ENCODE measurements around the gene AIPL1. TPM values are rescaled to one million over a fixed set of nuclear protein-coding genes. Genes with fewer than 3 reads are reported as not detected.

AIPL1 gene
- total RNA-seq, 1 experiment from 2014 or later = not detected

DNA sequence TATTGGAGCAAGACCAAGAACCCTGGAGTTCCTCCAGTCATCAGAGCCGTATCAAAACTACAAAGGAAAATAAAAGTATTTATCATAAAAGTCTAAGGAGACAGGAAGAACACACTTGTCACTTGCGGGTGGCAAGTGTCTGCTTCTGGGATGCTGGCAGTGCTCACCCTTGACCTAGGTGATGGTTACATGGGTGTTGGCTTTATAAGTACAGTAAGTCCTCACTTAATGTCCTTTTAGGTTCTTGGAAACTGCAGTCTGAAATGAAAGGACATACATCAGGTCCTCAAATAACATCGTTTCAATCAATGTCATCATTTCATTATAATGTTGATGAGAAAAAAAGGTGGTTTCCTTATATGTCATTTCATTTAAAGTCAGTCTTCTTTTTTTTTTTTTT lies 3.0 kb upstream of the AIPL1 start:
- in situ Hi-C loops (cut with HindIII; ENCODE audit: low pct_unique_long_range_greater_than_20kb, low sequenced_read_pairs) = no loop called here
- no peaks in the 10 kb centered on the region for H3K9me3 ChIP-seq (ENCODE audit: control insufficient read depth, insufficient read depth, low read depth, low read length)

DNA sequence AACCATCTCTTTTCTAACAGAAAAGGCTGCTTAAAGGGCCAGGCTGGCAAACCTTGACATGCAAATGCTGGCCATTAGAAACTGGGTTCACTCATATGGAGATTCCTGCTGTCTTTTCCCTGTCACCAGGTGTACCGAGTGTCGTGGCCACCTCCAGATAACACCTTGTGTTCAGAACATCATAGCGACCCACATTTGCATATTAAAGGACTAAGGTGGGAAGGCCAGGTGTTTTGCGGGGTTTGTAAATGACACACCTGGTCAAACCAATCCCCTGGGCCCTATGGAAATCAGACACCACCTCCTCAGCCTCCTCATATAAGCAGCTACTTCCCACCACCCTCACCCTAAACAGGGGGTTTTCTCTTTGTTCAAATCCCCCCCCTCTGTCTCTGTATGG lies 2.5 kb upstream of the AIPL1 start:
- no TSS peak for BruUV-seq (replicated peaks)
- in situ Hi-C loops (cut with HindIII; ENCODE audit: low pct_unique_long_range_greater_than_20kb, low sequenced_read_pairs) = no loop called here
- CTCF ChIA-PET = no interaction called here
- no peaks in the 10 kb centered on the region for H3K36me3 ChIP-seq (ENCODE audit: control insufficient read depth, insufficient read depth, low read length)
- TF ChIP-seq POLR2AphosphoS5 (IDR thresholded peaks at IDR 0.05; ENCODE audit: low read depth, low read length) = no peak
- H3K27ac ChIP-seq (ENCODE audit: low read length) = no peak overlapping the region
- no peaks in the 10 kb centered on the region for H3K27me3 ChIP-seq (ENCODE audit: control insufficient read depth, insufficient read depth, low read length)
- intact Hi-C loops (cut with micrococcal nuclease; ENCODE audit: unreplicated experiment) = no loop called here
- no peak overlapping the region for H3K4me3 ChIP-seq (ENCODE audit: low read depth in 2 of 2, low read length in 2 of 2)
- POLR2A ChIA-PET = no interaction called here
- H3K9me3 ChIP-seq (ENCODE audit: control insufficient read depth, insufficient read depth, low read depth, low read length) = no peaks in the 10 kb centered on the region
- ATAC-seq = no peak
- H3K4me1 ChIP-seq (ENCODE audit: control insufficient read depth, insufficient read depth, low read length) = no peaks in the 10 kb centered on the region
- DNase-seq (ENCODE audit: low read depth, low spot score) = no peak

More for the DNA sequence above, 3.0 kb upstream of the AIPL1 start:
- no peaks in the 10 kb centered on the region for H3K4me1 ChIP-seq (ENCODE audit: control insufficient read depth, insufficient read depth, low read length)
- no TSS peak for BruUV-seq (replicated peaks)
- no peaks in the 10 kb centered on the region for H3K27me3 ChIP-seq (ENCODE audit: control insufficient read depth, insufficient read depth, low read length)
- H3K4me3 ChIP-seq (ENCODE audit: low read depth in 2 of 2, low read length in 2 of 2) = no peak overlapping the region
- DNase-seq (ENCODE audit: low read depth, low spot score) (no peak), ATAC-seq (no peak)
- intact Hi-C loops (cut with micrococcal nuclease; ENCODE audit: unreplicated experiment) = no loop called here
- ChIA-PET CTCF (interaction anchor here (0.6 kb wide), 3 partner anchors 30 to 815 kb away, joined by 4 to 8 read pairs (median 5); no protein-coding TSS in a partner anchor), POLR2A (interaction anchor here (0.6 kb wide), 2 partner anchors 401 to 1460 kb away, joined by 3 to 6 read pairs; no protein-coding TSS in a partner anchor)
- no peak overlapping the region for H3K27ac ChIP-seq (ENCODE audit: low read length)
- no peaks in the 10 kb centered on the region for H3K36me3 ChIP-seq (ENCODE audit: control insufficient read depth, insufficient read depth, low read length)
- no peak for TF ChIP-seq TCF7L2 (IDR thresholded peaks at IDR 0.05; ENCODE audit: low read depth, low read length)
- TF ChIP-seq, protein P1, sequence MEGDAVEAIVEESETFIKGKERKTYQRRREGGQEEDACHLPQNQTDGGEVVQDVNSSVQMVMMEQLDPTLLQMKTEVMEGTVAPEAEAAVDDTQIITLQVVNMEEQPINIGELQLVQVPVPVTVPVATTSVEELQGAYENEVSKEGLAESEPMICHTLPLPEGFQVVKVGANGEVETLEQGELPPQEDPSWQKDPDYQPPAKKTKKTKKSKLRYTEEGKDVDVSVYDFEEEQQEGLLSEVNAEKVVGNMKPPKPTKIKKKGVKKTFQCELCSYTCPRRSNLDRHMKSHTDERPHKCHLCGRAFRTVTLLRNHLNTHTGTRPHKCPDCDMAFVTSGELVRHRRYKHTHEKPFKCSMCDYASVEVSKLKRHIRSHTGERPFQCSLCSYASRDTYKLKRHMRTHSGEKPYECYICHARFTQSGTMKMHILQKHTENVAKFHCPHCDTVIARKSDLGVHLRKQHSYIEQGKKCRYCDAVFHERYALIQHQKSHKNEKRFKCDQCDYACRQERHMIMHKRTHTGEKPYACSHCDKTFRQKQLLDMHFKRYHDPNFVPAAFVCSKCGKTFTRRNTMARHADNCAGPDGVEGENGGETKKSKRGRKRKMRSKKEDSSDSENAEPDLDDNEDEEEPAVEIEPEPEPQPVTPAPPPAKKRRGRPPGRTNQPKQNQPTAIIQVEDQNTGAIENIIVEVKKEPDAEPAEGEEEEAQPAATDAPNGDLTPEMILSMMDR (IDR thresholded peaks at IDR 0.05) = no peak
- TF ChIP-seq SIN3A (IDR thresholded peaks at IDR 0.05; ENCODE audit: borderline replicate concordance, insufficient read depth, low read depth, low read length) = no peak
- TF ChIP-seq POLR2AphosphoS5 (IDR thresholded peaks at IDR 0.05; ENCODE audit: low read depth, low read length) = no peak
- TF ChIP-seq, protein P2, sequence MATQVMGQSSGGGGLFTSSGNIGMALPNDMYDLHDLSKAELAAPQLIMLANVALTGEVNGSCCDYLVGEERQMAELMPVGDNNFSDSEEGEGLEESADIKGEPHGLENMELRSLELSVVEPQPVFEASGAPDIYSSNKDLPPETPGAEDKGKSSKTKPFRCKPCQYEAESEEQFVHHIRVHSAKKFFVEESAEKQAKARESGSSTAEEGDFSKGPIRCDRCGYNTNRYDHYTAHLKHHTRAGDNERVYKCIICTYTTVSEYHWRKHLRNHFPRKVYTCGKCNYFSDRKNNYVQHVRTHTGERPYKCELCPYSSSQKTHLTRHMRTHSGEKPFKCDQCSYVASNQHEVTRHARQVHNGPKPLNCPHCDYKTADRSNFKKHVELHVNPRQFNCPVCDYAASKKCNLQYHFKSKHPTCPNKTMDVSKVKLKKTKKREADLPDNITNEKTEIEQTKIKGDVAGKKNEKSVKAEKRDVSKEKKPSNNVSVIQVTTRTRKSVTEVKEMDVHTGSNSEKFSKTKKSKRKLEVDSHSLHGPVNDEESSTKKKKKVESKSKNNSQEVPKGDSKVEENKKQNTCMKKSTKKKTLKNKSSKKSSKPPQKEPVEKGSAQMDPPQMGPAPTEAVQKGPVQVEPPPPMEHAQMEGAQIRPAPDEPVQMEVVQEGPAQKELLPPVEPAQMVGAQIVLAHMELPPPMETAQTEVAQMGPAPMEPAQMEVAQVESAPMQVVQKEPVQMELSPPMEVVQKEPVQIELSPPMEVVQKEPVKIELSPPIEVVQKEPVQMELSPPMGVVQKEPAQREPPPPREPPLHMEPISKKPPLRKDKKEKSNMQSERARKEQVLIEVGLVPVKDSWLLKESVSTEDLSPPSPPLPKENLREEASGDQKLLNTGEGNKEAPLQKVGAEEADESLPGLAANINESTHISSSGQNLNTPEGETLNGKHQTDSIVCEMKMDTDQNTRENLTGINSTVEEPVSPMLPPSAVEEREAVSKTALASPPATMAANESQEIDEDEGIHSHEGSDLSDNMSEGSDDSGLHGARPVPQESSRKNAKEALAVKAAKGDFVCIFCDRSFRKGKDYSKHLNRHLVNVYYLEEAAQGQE (IDR thresholded peaks at IDR 0.05; ENCODE audit: insufficient read depth in 1 of 2, low read depth in 2 of 2, low read length in 1 of 2) = no peak

DNA sequence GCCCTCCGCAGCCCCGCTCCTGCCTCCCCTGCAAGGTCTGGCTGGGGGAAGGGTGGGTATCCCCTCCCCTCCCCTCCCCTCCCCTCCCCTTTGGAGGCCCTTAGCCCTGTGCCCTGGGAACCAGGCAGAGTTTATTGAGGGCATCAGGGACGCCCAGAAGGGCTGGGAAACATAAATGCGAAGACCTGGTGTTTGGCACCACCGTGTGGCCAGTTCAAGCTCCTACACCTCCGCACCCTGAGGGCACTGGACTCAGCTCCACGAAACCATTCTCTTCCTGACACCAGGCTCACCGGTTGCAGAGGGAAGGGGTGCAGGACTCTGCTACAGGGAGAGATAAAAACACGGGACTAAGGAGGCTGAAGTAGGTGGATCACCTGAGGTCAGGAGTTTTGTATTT lies 1.0 kb upstream of the AIPL1 start:
- ChIA-PET POLR2A (no interaction called here), CTCF (interaction anchor here (0.5 to 1.1 kb wide), 7 partner anchors 11 to 997 kb away, joined by 3 to 5 read pairs (median 4); partner anchors contain the start of gene C1QBP)
- intact Hi-C loops (cut with micrococcal nuclease; ENCODE audit: unreplicated experiment) (no loop called here), in situ Hi-C loops (cut with HindIII; ENCODE audit: low pct_unique_long_range_greater_than_20kb, low sequenced_read_pairs) (no loop called here)
- DNase-seq (ENCODE audit: low read depth, low spot score) (peak; percentile 57), ATAC-seq (peak; percentile 96)
- no peaks in the 10 kb centered on the region for H3K4me1 ChIP-seq (ENCODE audit: control insufficient read depth, insufficient read depth, low read length)
- TF ChIP-seq SIN3A (IDR thresholded peaks at IDR 0.05; ENCODE audit: borderline replicate concordance, insufficient read depth, low read depth, low read length) = no peak
- TF ChIP-seq, protein P1 (IDR thresholded peaks at IDR 0.05) = peak; percentile 80
- H3K27me3 ChIP-seq (ENCODE audit: control insufficient read depth, insufficient read depth, low read length) = no peaks in the 10 kb centered on the region
- H3K9me3 ChIP-seq (ENCODE audit: control insufficient read depth, insufficient read depth, low read depth, low read length) = no peaks in the 10 kb centered on the region; the same call in 1 of the 2 replicates
- no peaks in the 10 kb centered on the region for H3K36me3 ChIP-seq (ENCODE audit: control insufficient read depth, insufficient read depth, low read length)
- no TSS peak for BruUV-seq (replicated peaks)
- H3K4me3 ChIP-seq (ENCODE audit: low read depth in 2 of 2, low read length in 2 of 2) = no peak overlapping the region
- no peak overlapping the region for H3K27ac ChIP-seq (ENCODE audit: low read length)
